ENCODE results near the gene HTR1E.
"Not testable (repeated sequence)": the region's sequence is repeated elsewhere in the genome, so short reads cannot be mapped to it uniquely, and the experiment has no call there.

The HTR1E gene

GRCh38 chr6:86937219-86938079, at the start of gene HTR1E:
Gene HTR1E (plus strand): TSS chr6:86937528. CDS start chr6:87015335, 77,807 bp downstream.
- no peak for DNase-seq (ENCODE audit: low read depth)

GRCh38 chr6:86888301-86888700, 49.0 kb upstream of the HTR1E start:
- DNase-seq (ENCODE audit: low read depth) = no peak

- not testable (repeated sequence) for DNase-seq (ENCODE audit: low read depth)
Observed at GRCh38 chr6:86897265-86897664, 40.1 kb upstream of the HTR1E start.

- no peak for DNase-seq (ENCODE audit: low read depth)
Observed at GRCh38 chr6:86913795-86914194, 23.5 kb upstream of the HTR1E start.

GRCh38 chr6:86916393-86916792, 20.9 kb upstream of the HTR1E start:
- DNase-seq (ENCODE audit: low read depth) = no peak

- not testable (repeated sequence) for DNase-seq (ENCODE audit: low read depth)
Observed at GRCh38 chr6:86927138-86927537, 10.2 kb upstream of the HTR1E start.

- not testable (repeated sequence) for DNase-seq (ENCODE audit: low read depth)
Observed at GRCh38 chr6:86927859-86928258, 9.5 kb upstream of the HTR1E start.

- DNase-seq (ENCODE audit: low read depth) = no peak
Observed at GRCh38 chr6:86934365-86934764, 3.0 kb upstream of the HTR1E start.

- DNase-seq (ENCODE audit: low read depth) = no peak
Observed at GRCh38 chr6:86936834-86937218, 502 bp upstream of the HTR1E start.

GRCh38 chr6:86938814-86939213, 1.5 kb downstream of the HTR1E start:
- no peak for DNase-seq (ENCODE audit: low read depth)

- no peak for DNase-seq (ENCODE audit: low read depth)
Observed at GRCh38 chr6:86941461-86941860, 4.1 kb downstream of the HTR1E start.

- DNase-seq (ENCODE audit: low read depth) = no peak
Observed at GRCh38 chr6:86942769-86943516, 5.6 kb downstream of the HTR1E start.

- no peak for DNase-seq (ENCODE audit: low read depth)
Observed at GRCh38 chr6:86943819-86944407, 6.6 kb downstream of the HTR1E start.

GRCh38 chr6:86949771-86950170, 12.4 kb downstream of the HTR1E start:
- no peak for DNase-seq (ENCODE audit: low read depth)

GRCh38 chr6:86952991-86953390, 15.7 kb downstream of the HTR1E start:
- DNase-seq (ENCODE audit: low read depth) = no peak

GRCh38 chr6:86959656-86960055, 22.3 kb downstream of the HTR1E start:
- DNase-seq (ENCODE audit: low read depth) = no peak

GRCh38 chr6:86961455-86962200, 24.3 kb downstream of the HTR1E start:
- DNase-seq (ENCODE audit: low read depth) = no peak

- DNase-seq (ENCODE audit: low read depth) = no peak
Observed at GRCh38 chr6:86963352-86963751, 26.0 kb downstream of the HTR1E start.

GRCh38 chr6:86964029-86964579, 26.8 kb downstream of the HTR1E start:
- DNase-seq (ENCODE audit: low read depth) = no peak

- no peak for DNase-seq (ENCODE audit: low read depth)
Observed at GRCh38 chr6:86966271-86966670, 28.9 kb downstream of the HTR1E start.

- DNase-seq (ENCODE audit: low read depth) = no peak
Observed at GRCh38 chr6:86969573-86969972, 32.2 kb downstream of the HTR1E start.

- DNase-seq (ENCODE audit: low read depth) = no peak
Observed at GRCh38 chr6:86973088-86973487, 35.8 kb downstream of the HTR1E start.
